PFSK-1 (cell line): ENCODE data around the gene EXOC4.

Experiments used
- POLR2AphosphoS5 ChIP-seq: IDR thresholded peaks from 2 replicates; pipeline ENCODE4 v1.6.1; 2012; ENCODE audit warnings: low read depth, mild to moderate bottlenecking, control low read depth, low read length, moderate library complexity
- SIN3A ChIP-seq: IDR thresholded peaks from 2 replicates; pipeline ENCODE4 v1.6.1; 2012; ENCODE audit warnings: mild to moderate bottlenecking, low read length, moderate library complexity, borderline replicate concordance; ENCODE audit not compliant: insufficient read depth
- TAF1 ChIP-seq: IDR thresholded peaks from 2 replicates; pipeline ENCODE4 v1.6.1; 2012; ENCODE audit warnings: low read length, control low read depth, borderline replicate concordance; ENCODE audit not compliant: insufficient read depth
- TF ChIP-seq, protein P1 (sequence below), 2 experiments: IDR thresholded peaks; 2 replicates each; pipeline versions ENCODE4 v1.6.1 to v1.8.0; 2011 to 2012; ENCODE audit warnings: low read depth in 2 of 2, low read length in 2 of 2, control low read depth in 1 of 2, inconsistent platforms in 1 of 2, mild to moderate bottlenecking in 1 of 2, moderate library complexity in 1 of 2; ENCODE audit not compliant: insufficient read depth in 1 of 2

DNA sequence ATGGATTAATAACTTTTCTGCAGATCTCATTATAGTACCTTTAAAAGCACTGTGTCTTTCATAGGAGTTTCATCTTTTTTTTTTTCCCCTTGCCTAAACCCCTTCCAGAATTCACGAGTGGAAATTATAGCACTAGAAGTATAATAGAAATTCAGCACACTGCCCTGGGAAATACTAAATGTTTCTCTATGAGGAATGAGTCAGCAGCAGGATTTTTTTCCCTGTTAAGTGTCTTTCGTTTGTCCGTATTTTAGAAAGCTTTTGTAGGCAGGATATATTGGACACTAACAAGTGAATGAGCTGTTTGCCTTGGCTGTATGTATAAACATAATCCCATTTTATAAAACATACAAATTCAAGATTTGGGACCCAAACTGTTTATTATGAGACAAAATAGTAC, 105.8 kb downstream of the EXOC4 start:
- TF ChIP-seq POLR2AphosphoS5 (no peak), SIN3A (no peak), TAF1 (no peak)
- TF ChIP-seq, protein P1, sequence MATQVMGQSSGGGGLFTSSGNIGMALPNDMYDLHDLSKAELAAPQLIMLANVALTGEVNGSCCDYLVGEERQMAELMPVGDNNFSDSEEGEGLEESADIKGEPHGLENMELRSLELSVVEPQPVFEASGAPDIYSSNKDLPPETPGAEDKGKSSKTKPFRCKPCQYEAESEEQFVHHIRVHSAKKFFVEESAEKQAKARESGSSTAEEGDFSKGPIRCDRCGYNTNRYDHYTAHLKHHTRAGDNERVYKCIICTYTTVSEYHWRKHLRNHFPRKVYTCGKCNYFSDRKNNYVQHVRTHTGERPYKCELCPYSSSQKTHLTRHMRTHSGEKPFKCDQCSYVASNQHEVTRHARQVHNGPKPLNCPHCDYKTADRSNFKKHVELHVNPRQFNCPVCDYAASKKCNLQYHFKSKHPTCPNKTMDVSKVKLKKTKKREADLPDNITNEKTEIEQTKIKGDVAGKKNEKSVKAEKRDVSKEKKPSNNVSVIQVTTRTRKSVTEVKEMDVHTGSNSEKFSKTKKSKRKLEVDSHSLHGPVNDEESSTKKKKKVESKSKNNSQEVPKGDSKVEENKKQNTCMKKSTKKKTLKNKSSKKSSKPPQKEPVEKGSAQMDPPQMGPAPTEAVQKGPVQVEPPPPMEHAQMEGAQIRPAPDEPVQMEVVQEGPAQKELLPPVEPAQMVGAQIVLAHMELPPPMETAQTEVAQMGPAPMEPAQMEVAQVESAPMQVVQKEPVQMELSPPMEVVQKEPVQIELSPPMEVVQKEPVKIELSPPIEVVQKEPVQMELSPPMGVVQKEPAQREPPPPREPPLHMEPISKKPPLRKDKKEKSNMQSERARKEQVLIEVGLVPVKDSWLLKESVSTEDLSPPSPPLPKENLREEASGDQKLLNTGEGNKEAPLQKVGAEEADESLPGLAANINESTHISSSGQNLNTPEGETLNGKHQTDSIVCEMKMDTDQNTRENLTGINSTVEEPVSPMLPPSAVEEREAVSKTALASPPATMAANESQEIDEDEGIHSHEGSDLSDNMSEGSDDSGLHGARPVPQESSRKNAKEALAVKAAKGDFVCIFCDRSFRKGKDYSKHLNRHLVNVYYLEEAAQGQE (IDR thresholded peaks at IDR 0.05; ENCODE audit: insufficient read depth in 1 of 2, low read depth in 2 of 2, low read length in 2 of 2), result no peak
